NCI-H2196 treated with DMSO at 0.1 percent for 48 hours (cell line): Measurements from ENCODE around the gene KDM2A.
"Not testable (repeated sequence)": the region's sequence is repeated elsewhere in the genome, so short reads cannot be mapped to it uniquely, and the experiment has no call there.

Source experiments
- DNase-seq: peaks from one replicate; lab custom pipeline; 2025; ENCODE audit not compliant: unreplicated experiment; lab: John Stamatoyannopoulos, UW

The KDM2A gene

GRCh38 chr11:67256477-67257135, 137.5 kb downstream of the KDM2A start:
- DNase-seq: no peak

- no peak for DNase-seq
These were observed 141.3 kb downstream of the KDM2A start for GRCh38 chr11:67260406-67260805.

GRCh38 chr11:67260885-67261639, 142.0 kb downstream of the KDM2A start:
- DNase-seq: not testable (repeated sequence)

GRCh38 chr11:67261640-67261945, 142.5 kb downstream of the KDM2A start:
- no peak for DNase-seq

GRCh38 chr11:67261946-67262681, 143.1 kb downstream of the KDM2A start:
- no peak for DNase-seq

GRCh38 chr11:67262731-67263675, 143.9 kb downstream of the KDM2A start:
- peak; percentile 53 for DNase-seq

GRCh38 chr11:67264260-67264659, 145.2 kb downstream of the KDM2A start:
- no peak for DNase-seq

- DNase-seq: no peak
These were observed 146.0 kb downstream of the KDM2A start for GRCh38 chr11:67264877-67265632.

GRCh38 chr11:67265633-67266448, 146.8 kb downstream of the KDM2A start:
- peak; percentile 40 for DNase-seq

- DNase-seq: peak; percentile 40
These were observed 147.6 kb downstream of the KDM2A start, which contains the start of gene GRK2 for GRCh38 chr11:67266449-67267187. Gene GRK2 (plus strand): TSS chr11:67266473. CDS start chr11:67266700, 227 bp downstream.

- peak; percentile 45 for DNase-seq
These were observed 148.4 kb downstream of the KDM2A start for GRCh38 chr11:67267188-67268080.

GRCh38 chr11:67268081-67268961, 149.3 kb downstream of the KDM2A start:
- DNase-seq: no peak

- DNase-seq: no peak
These were observed 149.9 kb downstream of the KDM2A start for GRCh38 chr11:67268962-67269268.

- DNase-seq: no peak
These were observed 150.6 kb downstream of the KDM2A start for GRCh38 chr11:67269401-67270255.

- DNase-seq: no peak
These were observed 151.5 kb downstream of the KDM2A start for GRCh38 chr11:67270256-67271204.
